Thoracic aorta (tissue), 2 donors: Measurements from ENCODE around the gene SPAG8. TPM values are rescaled to one million over a fixed set of nuclear protein-coding genes. Genes with fewer than 3 reads are reported as not detected.

Experiments
- ATAC-seq: fragments of 150-250 bp; one replicate; pipeline ENCODE4 v1.8.0; 2017; ENCODE audit warnings: low read depth; ENCODE audit not compliant: insufficient number of reproducible peaks, low FRiP score
- DNase-seq: peaks from one replicate; pipeline ENCODE4 v3.0.0-alpha.2; 2020; ENCODE audit warnings: low spot score
- H3K27ac ChIP-seq, 2 donors: fragments of 200-600 bp; sonication (generic); 1 replicate in 1 of 2; 2 replicates in 1 of 2; pipeline ENCODE4 v1.5.1; 2016; ENCODE audit warnings: mild to moderate bottlenecking in 2 of 2, moderate library complexity in 2 of 2
- H3K27me3 ChIP-seq: fragments of 200-600 bp; sonication (generic); replicated peaks from 2 replicates; pipeline ENCODE4 v1.6.0; 2016; ENCODE audit warnings: mild to moderate bottlenecking; ENCODE audit not compliant: insufficient read depth
- H3K36me3 ChIP-seq: fragments of 200-600 bp; sonication (generic); one replicate; pipeline ENCODE4 v1.5.1; 2016
- H3K4me1 ChIP-seq, 2 donors: fragments of 200-600 bp; sonication (generic); 1 replicate in 1 of 2; 2 replicates in 1 of 2; pipeline versions ENCODE4 v1.5.1 to v1.6.0; 2016; ENCODE audit warnings: low read depth in 2 of 2, mild to moderate bottlenecking in 1 of 2; ENCODE audit not compliant: control insufficient read depth in 1 of 2
- H3K4me3 ChIP-seq: fragments of 200-600 bp; sonication (generic); 2 replicates; pipeline ENCODE4 v1.5.1; 2016; ENCODE audit warnings: mild to moderate bottlenecking
- H3K9me3 ChIP-seq: fragments of 200-600 bp; sonication (generic); 2 replicates; pipeline ENCODE4 v1.5.1; 2016
- CTCF ChIP-seq: fragments of 200-600 bp; sonication (generic); IDR thresholded peaks from one replicate; pipeline ENCODE4 v1.5.1; 2019; ENCODE audit warnings: antibody characterized with exemption
- total RNA-seq, 2 donors: library from RNA; depleted of rRNA; stranded (reverse); fragments of >200 nt; gene quantifications; one replicate each; pipeline versions ENCODE4 v1.1.0 to v1.2.3, GENCODE V29; 2016

Gene SPAG8
- total RNA-seq, 2 donors from 2014 or later: 0.21 to 5.7 TPM

GRCh38 chr9:35842795-35843194, 30.7 kb upstream of the SPAG8 start:
- H3K27ac ChIP-seq: no peak overlapping the region
- peaks cover 14 to 33% of the 10 kb centered on the region in 2 donors for H3K4me1 ChIP-seq
- no peaks in the 10 kb centered on the region for H3K27me3 ChIP-seq
- DNase-seq (no peak), ATAC-seq (no peak)
- TF ChIP-seq CTCF: no peak
- no peaks in the 10 kb centered on the region for H3K9me3 ChIP-seq
- no peaks in the 10 kb centered on the region for H3K36me3 ChIP-seq
- no peak overlapping the region for H3K4me3 ChIP-seq

- H3K4me1 ChIP-seq: peaks cover 13 to 27% of the 10 kb centered on the region in 2 donors
- H3K4me3 ChIP-seq: no peak overlapping the region
- no peak overlapping the region for H3K27ac ChIP-seq
- no peak for TF ChIP-seq CTCF
- ATAC-seq: no peak
- no peaks in the 10 kb centered on the region for H3K27me3 ChIP-seq
- no peaks in the 10 kb centered on the region for H3K9me3 ChIP-seq
- no peak for DNase-seq
- no peaks in the 10 kb centered on the region for H3K36me3 ChIP-seq
Measured at GRCh38 chr9:35842020-35842745, 30.1 kb upstream of the SPAG8 start.

DNA sequence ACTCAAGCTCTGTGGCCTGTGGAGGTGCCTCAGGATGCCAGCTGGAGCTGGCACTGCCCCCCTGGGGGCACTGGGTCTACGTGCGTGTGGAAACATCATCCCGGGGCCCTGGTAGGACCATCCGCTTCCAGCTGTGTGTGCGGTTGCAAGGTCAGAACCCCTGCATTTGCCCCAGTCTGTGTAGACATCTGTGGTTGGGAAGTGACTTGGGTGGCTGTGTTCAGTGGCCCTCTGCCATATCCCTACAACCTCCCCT, 29.5 kb upstream of the SPAG8 start:
- Histone ChIP-seq H3K27ac (no peak overlapping the region), H3K9me3 (no peaks in the 10 kb centered on the region), H3K36me3 (no peaks in the 10 kb centered on the region), H3K27me3 (no peaks in the 10 kb centered on the region), H3K4me1 (peaks cover 13 to 26% of the 10 kb centered on the region in 2 donors), H3K4me3 (no peak overlapping the region)
- DNase-seq: no peak
- TF ChIP-seq CTCF: no peak
- ATAC-seq: no peak

DNA sequence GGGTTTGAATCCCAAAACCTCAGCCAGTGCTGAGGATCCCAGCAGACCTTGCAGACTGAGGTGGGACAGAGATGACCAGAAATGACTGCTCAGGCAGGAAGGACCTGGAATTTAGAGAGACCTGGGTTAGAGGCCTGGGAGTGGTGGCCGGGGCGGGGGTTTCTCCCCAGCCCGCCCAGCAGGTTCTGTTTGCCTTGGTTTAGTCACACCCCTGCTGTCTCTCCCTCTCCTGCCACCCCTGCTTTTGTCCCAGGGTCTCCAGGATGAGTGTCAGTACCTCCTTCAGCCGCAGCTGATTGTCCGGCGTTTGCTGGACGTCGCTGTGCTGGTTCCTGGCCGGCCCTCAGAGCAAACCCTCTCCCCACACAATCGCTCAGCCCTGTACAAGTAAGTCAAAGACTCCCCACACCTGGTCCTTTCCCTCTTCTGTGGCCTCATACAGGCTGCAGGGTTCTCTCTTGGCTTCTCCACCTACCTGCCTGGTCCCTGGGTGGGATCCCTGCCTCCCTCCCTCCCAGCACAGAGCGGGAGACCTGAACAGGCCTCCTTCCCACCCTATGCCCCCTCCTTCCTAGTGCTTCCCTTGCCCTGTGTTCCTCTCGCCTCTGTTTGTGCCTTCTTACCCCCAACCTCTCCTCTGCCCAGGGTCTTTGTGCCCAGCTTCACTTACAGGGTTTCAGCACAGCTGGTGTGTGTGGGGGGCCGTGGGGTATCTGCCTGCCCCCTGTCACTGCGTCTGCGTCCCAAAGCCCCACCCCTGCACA, 29.0 kb upstream of the SPAG8 start:
- Histone ChIP-seq H3K27ac (no peak overlapping the region), H3K4me3 (no peak overlapping the region), H3K27me3 (no peaks in the 10 kb centered on the region), H3K9me3 (no peaks in the 10 kb centered on the region), H3K36me3 (no peaks in the 10 kb centered on the region), H3K4me1 (peaks cover 13 to 26% of the 10 kb centered on the region in 2 donors)
- no peak for TF ChIP-seq CTCF
- ATAC-seq: no peak
- no peak for DNase-seq

GRCh38 chr9:35839926-35840325, 27.9 kb upstream of the SPAG8 start:
- Histone ChIP-seq H3K36me3 (no peaks in the 10 kb centered on the region), H3K27me3 (no peaks in the 10 kb centered on the region), H3K9me3 (no peaks in the 10 kb centered on the region), H3K27ac (no peak overlapping the region), H3K4me3 (no peak overlapping the region), H3K4me1 (peaks cover 8 to 16% of the 10 kb centered on the region in 2 donors)
- no peak for ATAC-seq
- no peak for TF ChIP-seq CTCF
- no peak for DNase-seq
